Transverse colon (tissue), 4 donors: ENCODE measurements around the gene PHYHD1.

Experiments used
- EP300 ChIP-seq: sonication (generic); formaldehyde crosslinking; IDR thresholded peaks from one replicate; pipeline ENCODE4 v1.6.1; 2017; ENCODE audit warnings: antibody characterized with exemption, low read depth
- POLR2A ChIP-seq: fragments of 450-650 bp; IDR thresholded peaks from one replicate; pipeline ENCODE4 v1.6.1; 2016; ENCODE audit warnings: antibody characterized with exemption, mild to moderate bottlenecking, moderate library complexity
- POLR2AphosphoS5 ChIP-seq, 3 donors: sonication (generic); formaldehyde crosslinking; IDR thresholded peaks; one replicate each; pipeline ENCODE4 v1.6.1; 2016; ENCODE audit warnings: antibody characterized with exemption in 3 of 3
- TF ChIP-seq, protein P1 (sequence below), 5 experiments: fragments of 200-600 bp in 3 of 5; fragments of 450-650 bp in 2 of 5; sonication (generic) in 3 of 5; IDR thresholded peaks; 1 replicate in 2 of 5; 2 replicates in 3 of 5; pipeline ENCODE4 v1.5.1; 2016 to 2017; ENCODE audit warnings: antibody characterized with exemption in 5 of 5, inconsistent platforms in 3 of 5, mild to moderate bottlenecking in 2 of 5, moderate library complexity in 1 of 5

DNA sequence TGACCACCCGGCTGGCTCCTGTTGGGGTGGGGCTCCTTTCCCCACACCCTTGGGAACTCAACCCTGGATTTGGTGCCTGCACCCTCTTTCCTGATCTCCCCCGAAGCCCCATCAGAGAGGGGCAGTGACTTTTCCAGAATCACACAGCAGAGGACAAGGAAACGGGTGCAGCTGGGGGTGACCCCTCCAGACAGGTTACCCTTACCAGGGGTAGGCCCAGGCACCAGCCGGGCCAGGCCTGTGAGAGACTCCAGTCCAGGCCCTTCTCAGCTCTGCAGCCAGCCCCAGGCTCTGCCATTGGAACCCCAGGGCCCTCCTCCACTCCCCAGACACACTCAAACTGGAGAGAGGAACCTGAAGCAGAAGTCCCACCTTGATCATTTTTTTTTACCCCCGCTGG lies 19.0 kb upstream of the PHYHD1 start:
- TF ChIP-seq, protein P1, sequence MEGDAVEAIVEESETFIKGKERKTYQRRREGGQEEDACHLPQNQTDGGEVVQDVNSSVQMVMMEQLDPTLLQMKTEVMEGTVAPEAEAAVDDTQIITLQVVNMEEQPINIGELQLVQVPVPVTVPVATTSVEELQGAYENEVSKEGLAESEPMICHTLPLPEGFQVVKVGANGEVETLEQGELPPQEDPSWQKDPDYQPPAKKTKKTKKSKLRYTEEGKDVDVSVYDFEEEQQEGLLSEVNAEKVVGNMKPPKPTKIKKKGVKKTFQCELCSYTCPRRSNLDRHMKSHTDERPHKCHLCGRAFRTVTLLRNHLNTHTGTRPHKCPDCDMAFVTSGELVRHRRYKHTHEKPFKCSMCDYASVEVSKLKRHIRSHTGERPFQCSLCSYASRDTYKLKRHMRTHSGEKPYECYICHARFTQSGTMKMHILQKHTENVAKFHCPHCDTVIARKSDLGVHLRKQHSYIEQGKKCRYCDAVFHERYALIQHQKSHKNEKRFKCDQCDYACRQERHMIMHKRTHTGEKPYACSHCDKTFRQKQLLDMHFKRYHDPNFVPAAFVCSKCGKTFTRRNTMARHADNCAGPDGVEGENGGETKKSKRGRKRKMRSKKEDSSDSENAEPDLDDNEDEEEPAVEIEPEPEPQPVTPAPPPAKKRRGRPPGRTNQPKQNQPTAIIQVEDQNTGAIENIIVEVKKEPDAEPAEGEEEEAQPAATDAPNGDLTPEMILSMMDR (IDR thresholded peaks at IDR 0.05): no peak
- no peak for TF ChIP-seq POLR2AphosphoS5 (IDR thresholded peaks at IDR 0.05)
- TF ChIP-seq POLR2A: no peak
- TF ChIP-seq EP300: no peak
